Glomerular visceral epithelial cell (primary cell): ENCODE data around the gene VMP1.

ENCODE experiments used
- DNase-seq: peaks from one replicate; pipeline ENCODE4 v3.0.0-alpha.2; 2016; ENCODE audit errors: extremely low spot score

Gene VMP1

GRCh38 chr17:59707149-59707970 lies at the start of gene VMP1, which contains the start of gene PTRH2:
Gene VMP1 (plus strand): TSS chr17:59707654. CDS start chr17:59731447, 23,793 bp downstream.
Gene PTRH2 (minus strand): TSS chr17:59707430. CDS start chr17:59697978, 9,452 bp downstream.
- DNase-seq = peak; percentile 100

- peak; percentile 28 for DNase-seq
These were observed 41.2 kb upstream of the VMP1 start for GRCh38 chr17:59666235-59666634.

GRCh38 chr17:59668816-59669215 lies 38.6 kb upstream of the VMP1 start:
- DNase-seq = peak; percentile 89

- DNase-seq = peak; percentile 66
These were observed 38.0 kb upstream of the VMP1 start for GRCh38 chr17:59669411-59669810.

GRCh38 chr17:59669944-59670343 lies 37.5 kb upstream of the VMP1 start:
- DNase-seq = no peak

- no peak for DNase-seq
These were observed 36.1 kb upstream of the VMP1 start for GRCh38 chr17:59671386-59671785.

- no peak for DNase-seq
These were observed 32.2 kb upstream of the VMP1 start for GRCh38 chr17:59675231-59675630.

- DNase-seq = no peak
These were observed 30.7 kb upstream of the VMP1 start for GRCh38 chr17:59676716-59677115.

- no peak for DNase-seq
These were observed 28.5 kb upstream of the VMP1 start for GRCh38 chr17:59678918-59679317.

GRCh38 chr17:59680314-59680713 lies 27.1 kb upstream of the VMP1 start:
- DNase-seq = no peak

- no peak for DNase-seq
These were observed 24.2 kb upstream of the VMP1 start for GRCh38 chr17:59683283-59683682.

GRCh38 chr17:59684967-59685366 lies 22.5 kb upstream of the VMP1 start:
- DNase-seq = no peak

- no peak for DNase-seq
These were observed 19.4 kb upstream of the VMP1 start for GRCh38 chr17:59688008-59688407.

GRCh38 chr17:59688496-59688895 lies 19.0 kb upstream of the VMP1 start:
- DNase-seq = no peak

- no peak for DNase-seq
These were observed 13.9 kb upstream of the VMP1 start for GRCh38 chr17:59693582-59693981.

- DNase-seq = no peak
These were observed 13.1 kb upstream of the VMP1 start for GRCh38 chr17:59694344-59694743.

GRCh38 chr17:59695945-59696681 lies 11.3 kb upstream of the VMP1 start:
- DNase-seq = no peak

GRCh38 chr17:59696682-59697277 lies 10.7 kb upstream of the VMP1 start:
- DNase-seq = no peak

GRCh38 chr17:59698143-59698542 lies 9.3 kb upstream of the VMP1 start:
- DNase-seq = no peak

- DNase-seq = no peak
These were observed 8.2 kb upstream of the VMP1 start for GRCh38 chr17:59699218-59699617.

- no peak for DNase-seq
These were observed 7.7 kb upstream of the VMP1 start for GRCh38 chr17:59699786-59700185.

- DNase-seq = no peak
These were observed 5.2 kb upstream of the VMP1 start for GRCh38 chr17:59702304-59702703.
